GM12878 (cell line): Measurements from ENCODE around the gene CAMTA1. TPM values are rescaled to one million over a fixed set of nuclear protein-coding genes. Genes with fewer than 3 reads are reported as not detected.

Experiments
- ATAC-seq: fragments of 200-7000 bp; cut with Tn5 transposase; 3 replicates; pipeline ENCODE4 v1.9.1; 2020; ENCODE audit warnings: mild to moderate bottlenecking, moderate library complexity
- BruUV-seq: library from RNA; stranded (reverse); fragments of 400-500 nt; replicated peaks from 2 replicates; lab custom pipeline; 2021; lab: Mats Ljungman, UMichigan
- CTCF ChIA-PET: fragments of 300-600 bp; sonication (Branson Sonifier 250); formaldehyde crosslinking; extraction: SDS; loops from one replicate; lab custom pipeline; 2021; ENCODE audit warnings: inconsistent platforms; lab: Yijun Ruan, JAX
- POLR2A ChIA-PET: fragments of 350-600 bp; formaldehyde crosslinking; extraction: SDS; loops from one replicate; lab custom pipeline; 2021; ENCODE audit warnings: inconsistent platforms; lab: Charles Lee
- RAD21 ChIA-PET: fragments of 300-600 bp; sonication (Branson Sonifier 250); formaldehyde crosslinking; loops from one replicate; lab custom pipeline; 2023; ENCODE audit warnings: antibody characterized with exemption; ENCODE audit not compliant: unreplicated experiment; lab: Charles Lee
- SMC1A ChIA-PET: fragments of 300-600 bp; sonication (Branson Sonifier 250); formaldehyde crosslinking; loops from one replicate; lab custom pipeline; 2023; ENCODE audit not compliant: unreplicated experiment, uncharacterized antibody; lab: Charles Lee
- DNase-seq: peaks from one replicate; pipeline ENCODE4 v3.0.0-alpha.2; 2011; ENCODE audit warnings: low read depth, low spot score
- FAIRE-seq: peaks from 3 replicates; lab custom pipeline; 2011; peaks lifted over from hg19 to GRCh38; lab: Jason Lieb, UNC
- H2AFZ ChIP-seq: 2 replicates; pipeline ENCODE4 v1.6.0; 2011; ENCODE audit warnings: low read depth, low read length, control low read depth; ENCODE audit not compliant: control insufficient read depth
- H3K27ac ChIP-seq: 2 replicates; pipeline ENCODE4 v1.5.1; 2011; ENCODE audit warnings: control low read depth; ENCODE audit not compliant: control insufficient read depth, insufficient read depth
- H3K27me3 ChIP-seq, 2 experiments: replicated peaks in 1 of 2; 2 replicates each; pipeline versions ENCODE4 v1.6.0 to v1.6.1; 2011; ENCODE audit warnings: low read length in 1 of 2; ENCODE audit not compliant: control insufficient read depth in 2 of 2, insufficient read depth in 2 of 2
- H3K36me3 ChIP-seq, 2 experiments: 2 replicates each; pipeline ENCODE4 v1.5.1; 2011; ENCODE audit warnings: low read length in 1 of 2; ENCODE audit not compliant: control insufficient read depth in 2 of 2, insufficient read depth in 2 of 2
- H3K4me1 ChIP-seq: 2 replicates; pipeline ENCODE4 v1.6.1; 2011; ENCODE audit warnings: mild to moderate bottlenecking, low read length, moderate library complexity, mixed read lengths; ENCODE audit not compliant: control insufficient read depth, insufficient read depth
- H3K4me2 ChIP-seq: 2 replicates; pipeline ENCODE4 v1.6.0; 2011; ENCODE audit warnings: control low read depth; ENCODE audit not compliant: control insufficient read depth, insufficient read depth
- H3K4me3 ChIP-seq: fragments of 200-600 bp; sonication (generic); 2 replicates; pipeline ENCODE4 v1.5.1; 2016
- H3K79me2 ChIP-seq: 2 replicates; pipeline ENCODE4 v1.6.0; 2011; ENCODE audit warnings: low read length; ENCODE audit not compliant: control insufficient read depth, insufficient read depth
- H3K9ac ChIP-seq: 2 replicates; pipeline ENCODE4 v1.8.0; 2011; ENCODE audit warnings: low read length, control low read depth, mixed read lengths; ENCODE audit not compliant: control insufficient read depth, insufficient read depth
- H3K9me3 ChIP-seq: replicated peaks from 3 replicates; pipeline ENCODE4 v1.5.1; 2011; ENCODE audit warnings: mild to moderate bottlenecking, low read length; ENCODE audit not compliant: control insufficient read depth, insufficient read depth
- H4K20me1 ChIP-seq: 2 replicates; pipeline ENCODE4 v1.6.0; 2011; ENCODE audit not compliant: control insufficient read depth, insufficient read depth
- ATF7 ChIP-seq: fragments of 450-650 bp; IDR thresholded peaks from 2 replicates; pipeline ENCODE4 v1.6.1; 2016; ENCODE audit warnings: low read depth, mild to moderate bottlenecking
- EZH2 ChIP-seq: IDR thresholded peaks from 2 replicates; pipeline ENCODE4 v1.6.1; 2012; ENCODE audit warnings: low read depth, mild to moderate bottlenecking, control low read depth, inconsistent platforms, low read length, borderline replicate concordance; ENCODE audit not compliant: control insufficient read depth
- IRF4 ChIP-seq: IDR thresholded peaks from 2 replicates; pipeline ENCODE4 v1.6.1; 2011; ENCODE audit warnings: low read depth, low read length
- MTA2 ChIP-seq: fragments of 450-650 bp; IDR thresholded peaks from 2 replicates; pipeline ENCODE4 v1.6.1; 2016; ENCODE audit warnings: low read depth, mild to moderate bottlenecking, moderate library complexity
- PAX5 ChIP-seq: IDR thresholded peaks from 2 replicates; pipeline ENCODE4 v1.6.1; 2011; ENCODE audit warnings: low read depth, low read length, borderline replicate concordance
- POLR2A ChIP-seq: IDR thresholded peaks from 2 replicates; pipeline ENCODE4 v1.6.1; 2011; ENCODE audit warnings: low read depth, mild to moderate bottlenecking, low read length
- POLR2AphosphoS5 ChIP-seq: IDR thresholded peaks from 2 replicates; pipeline ENCODE4 v1.6.1; 2011; ENCODE audit warnings: mild to moderate bottlenecking, low read length, inconsistent platforms
- RAD21 ChIP-seq: IDR thresholded peaks from 2 replicates; pipeline ENCODE4 v1.6.1; 2011; ENCODE audit warnings: mild to moderate bottlenecking, low read depth, low read length, moderate library complexity; ENCODE audit not compliant: insufficient read depth
- RUNX3 ChIP-seq: IDR thresholded peaks from 2 replicates; pipeline ENCODE4 v1.6.1; 2012; ENCODE audit warnings: low read length, inconsistent platforms
- SIN3A ChIP-seq: IDR thresholded peaks from 2 replicates; pipeline ENCODE4 v1.6.1; 2012; ENCODE audit warnings: low read depth, low read length, improper control_type of control experiment
- SMARCA5 ChIP-seq: fragments of 450-650 bp; IDR thresholded peaks from 2 replicates; pipeline ENCODE4 v1.6.1; 2017; ENCODE audit warnings: mild to moderate bottlenecking
- SP1 ChIP-seq: IDR thresholded peaks from one replicate; pipeline ENCODE4 v1.6.1; 2011; ENCODE audit warnings: low read depth, low read length
- STAT1 ChIP-seq: fragments of 450-650 bp; conservative IDR thresholded peaks from 2 replicates; pipeline ENCODE4 v1.6.1; 2014; ENCODE audit warnings: antibody characterized with exemption, mild to moderate bottlenecking
- SUZ12 ChIP-seq: fragments of 200-600 bp; sonication (generic); IDR thresholded peaks from one replicate; pipeline ENCODE4 v1.6.1; 2018; ENCODE audit warnings: antibody characterized with exemption, mild to moderate bottlenecking; ENCODE audit not compliant: unreplicated experiment
- TBL1XR1 ChIP-seq: IDR thresholded peaks from 2 replicates; pipeline ENCODE4 v1.6.1; 2012; ENCODE audit warnings: low read depth, low read length, improper control_type of control experiment
- TCF12 ChIP-seq: IDR thresholded peaks from 2 replicates; pipeline ENCODE4 v1.6.1; 2011; ENCODE audit warnings: low read depth, mild to moderate bottlenecking, low read length
- WRNIP1 ChIP-seq: IDR thresholded peaks from 2 replicates; pipeline ENCODE4 v1.6.1; 2011; ENCODE audit warnings: low read depth, low read length, improper control_type of control experiment, borderline replicate concordance
- WGBS: methylation state at CpG from one replicate; pipeline ENCODE4 v1.1.6; 2016; ENCODE audit warnings: low lambda C conversion rate; ENCODE audit not compliant: insufficient replicate concordance, insufficient coverage; ENCODE audit errors: missing lambda C conversion rate; 5-methylcytosine and 5-hydroxymethylcytosine counted together
- in situ Hi-C: fragments of 300-500 bp; cut with MboI; formaldehyde crosslinking; loops from 9 replicates; pipeline ENCODE4 v1.14.3; 2018; ENCODE audit warnings: mixed read lengths
- intact Hi-C: fragments of 100-400 bp; cut with micrococcal nuclease; formaldehyde crosslinking; loops from one replicate; pipeline ENCODE4 v1.14.2; 2022; ENCODE audit not compliant: unreplicated experiment
- polyA plus RNA-seq, 11 experiments: library from polyadenylated mRNA; depleted of rRNA in 4 of 11; unstranded in 6 of 11; stranded (reverse) in 5 of 11; fragments of >200 nt; fragmentation: Nextera tagmentation in 4 of 11; fragmentation: Illumina TruSeq in 1 of 11; extraction: Ambion mirVana in 4 of 11; extraction: Trizol in 1 of 11; gene quantifications; 1 replicate in 1 of 11; 2 replicates in 10 of 11; pipeline versions ENCODE4 v1.2.1 to v1.2.3, GENCODE V29; 2011 to 2016; ENCODE audit warnings: inconsistent platforms in 2 of 11, missing spikeins in 2 of 11, low read depth in 1 of 11
- total RNA-seq, 4 experiments: library from RNA; depleted of rRNA in 3 of 4; stranded (reverse); fragments of >200 nt in 3 of 4; fragmentation: Illumina TruSeq in 1 of 4; extraction: Trizol in 1 of 4; gene quantifications; 2 replicates each; pipeline versions ENCODE4 v1.2.1 to v1.2.3, GENCODE V29; 2013 to 2021
- TF ChIP-seq, protein P1 (sequence below): IDR thresholded peaks from 2 replicates; pipeline ENCODE4 v1.6.1; 2011; ENCODE audit warnings: borderline replicate concordance, low read depth, mild to moderate bottlenecking, moderate library complexity, mixed read lengths, low read length; ENCODE audit not compliant: insufficient read depth; ENCODE audit errors: extremely low read length
- TF ChIP-seq, protein P2 (sequence below): IDR thresholded peaks from 2 replicates; pipeline ENCODE4 v1.6.1; 2011; ENCODE audit warnings: borderline replicate concordance, low read depth, mild to moderate bottlenecking, moderate library complexity, low read length; ENCODE audit not compliant: insufficient read depth, poor library complexity, severe bottlenecking
- TF ChIP-seq, protein P3 (sequence below): fragments of 450-650 bp; IDR thresholded peaks from 2 replicates; pipeline ENCODE4 v1.6.1; 2016; ENCODE audit warnings: mild to moderate bottlenecking
- TF ChIP-seq, protein P4 (sequence below): fragments of 450-650 bp; IDR thresholded peaks from 2 replicates; pipeline ENCODE4 v1.6.1; 2017; ENCODE audit warnings: mild to moderate bottlenecking, low read depth, inconsistent platforms; ENCODE audit not compliant: poor library complexity, severe bottlenecking

Gene CAMTA1
- total and polyA plus RNA-seq, 10 of the 15 experiments (the other 5 are each of a cell fraction or from before 2014, with no cell fraction given), result 37.7 to 148 (median 76.4) TPM

DNA sequence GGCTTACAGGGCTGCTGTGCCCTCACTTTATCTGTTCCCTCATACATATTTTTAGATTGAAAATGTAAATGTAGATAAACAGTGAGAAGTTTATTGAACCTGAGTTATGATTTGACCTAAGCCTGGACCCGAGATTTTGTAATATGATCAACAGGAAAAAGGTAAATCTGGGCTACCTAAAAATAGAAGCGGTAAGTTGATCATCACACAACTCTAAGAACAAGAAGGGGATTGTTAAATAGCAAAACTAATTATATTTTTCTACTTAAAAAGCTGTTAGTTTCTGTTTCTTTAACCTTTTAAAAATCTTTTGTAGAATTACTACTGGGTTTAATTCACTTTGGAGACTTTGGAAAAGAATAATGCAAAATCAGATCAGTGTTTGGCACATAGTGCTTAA is 35.6 kb downstream of the CAMTA1 start:
- CTCF ChIA-PET, result no interaction called here
- TF ChIP-seq WRNIP1 (no peak), SMARCA5 (no peak), EZH2 (no peak), RUNX3 (0 out of 2 replicates have a peak, but pooled peaks have one; percentile 9), PAX5 (no peak), SUZ12 (no peak), ATF7 (peak; percentile 62), TCF12 (no peak), SIN3A (no peak), POLR2AphosphoS5 (no peak), IRF4 (no peak), MTA2 (peak; percentile 90), TBL1XR1 (no peak), SP1 (no peak), RAD21 (no peak), POLR2A (no peak), STAT1 (no peak)
- TF ChIP-seq, protein P1, sequence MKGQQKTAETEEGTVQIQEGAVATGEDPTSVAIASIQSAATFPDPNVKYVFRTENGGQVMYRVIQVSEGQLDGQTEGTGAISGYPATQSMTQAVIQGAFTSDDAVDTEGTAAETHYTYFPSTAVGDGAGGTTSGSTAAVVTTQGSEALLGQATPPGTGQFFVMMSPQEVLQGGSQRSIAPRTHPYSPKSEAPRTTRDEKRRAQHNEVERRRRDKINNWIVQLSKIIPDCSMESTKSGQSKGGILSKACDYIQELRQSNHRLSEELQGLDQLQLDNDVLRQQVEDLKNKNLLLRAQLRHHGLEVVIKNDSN, result no peak
- TF ChIP-seq, protein P2, sequence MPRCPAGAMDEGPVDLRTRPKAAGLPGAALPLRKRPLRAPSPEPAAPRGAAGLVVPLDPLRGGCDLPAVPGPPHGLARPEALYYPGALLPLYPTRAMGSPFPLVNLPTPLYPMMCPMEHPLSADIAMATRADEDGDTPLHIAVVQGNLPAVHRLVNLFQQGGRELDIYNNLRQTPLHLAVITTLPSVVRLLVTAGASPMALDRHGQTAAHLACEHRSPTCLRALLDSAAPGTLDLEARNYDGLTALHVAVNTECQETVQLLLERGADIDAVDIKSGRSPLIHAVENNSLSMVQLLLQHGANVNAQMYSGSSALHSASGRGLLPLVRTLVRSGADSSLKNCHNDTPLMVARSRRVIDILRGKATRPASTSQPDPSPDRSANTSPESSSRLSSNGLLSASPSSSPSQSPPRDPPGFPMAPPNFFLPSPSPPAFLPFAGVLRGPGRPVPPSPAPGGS, result no peak
- TF ChIP-seq, protein P3, sequence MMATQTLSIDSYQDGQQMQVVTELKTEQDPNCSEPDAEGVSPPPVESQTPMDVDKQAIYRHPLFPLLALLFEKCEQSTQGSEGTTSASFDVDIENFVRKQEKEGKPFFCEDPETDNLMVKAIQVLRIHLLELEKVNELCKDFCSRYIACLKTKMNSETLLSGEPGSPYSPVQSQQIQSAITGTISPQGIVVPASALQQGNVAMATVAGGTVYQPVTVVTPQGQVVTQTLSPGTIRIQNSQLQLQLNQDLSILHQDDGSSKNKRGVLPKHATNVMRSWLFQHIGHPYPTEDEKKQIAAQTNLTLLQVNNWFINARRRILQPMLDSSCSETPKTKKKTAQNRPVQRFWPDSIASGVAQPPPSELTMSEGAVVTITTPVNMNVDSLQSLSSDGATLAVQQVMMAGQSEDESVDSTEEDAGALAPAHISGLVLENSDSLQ, result no peak
- TF ChIP-seq, protein P4, sequence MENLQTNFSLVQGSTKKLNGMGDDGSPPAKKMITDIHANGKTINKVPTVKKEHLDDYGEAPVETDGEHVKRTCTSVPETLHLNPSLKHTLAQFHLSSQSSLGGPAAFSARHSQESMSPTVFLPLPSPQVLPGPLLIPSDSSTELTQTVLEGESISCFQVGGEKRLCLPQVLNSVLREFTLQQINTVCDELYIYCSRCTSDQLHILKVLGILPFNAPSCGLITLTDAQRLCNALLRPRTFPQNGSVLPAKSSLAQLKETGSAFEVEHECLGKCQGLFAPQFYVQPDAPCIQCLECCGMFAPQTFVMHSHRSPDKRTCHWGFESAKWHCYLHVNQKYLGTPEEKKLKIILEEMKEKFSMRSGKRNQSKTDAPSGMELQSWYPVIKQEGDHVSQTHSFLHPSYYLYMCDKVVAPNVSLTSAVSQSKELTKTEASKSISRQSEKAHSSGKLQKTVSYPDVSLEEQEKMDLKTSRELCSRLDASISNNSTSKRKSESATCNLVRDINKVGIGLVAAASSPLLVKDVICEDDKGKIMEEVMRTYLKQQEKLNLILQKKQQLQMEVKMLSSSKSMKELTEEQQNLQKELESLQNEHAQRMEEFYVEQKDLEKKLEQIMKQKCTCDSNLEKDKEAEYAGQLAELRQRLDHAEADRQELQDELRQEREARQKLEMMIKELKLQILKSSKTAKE, result peak; percentile 32

More for the DNA sequence above, 35.6 kb downstream of the CAMTA1 start:
- H3K36me3 ChIP-seq, result peaks cover 0 to under 1% of the 10 kb centered on the region in 2 experiments; a peak in 2 of 4 replicates
- RAD21 ChIA-PET, result interaction anchor here (0.9 to 1.1 kb wide), 3 partner anchors 15 to 51 kb away, joined by 4 to 5 read pairs (median 5); no protein-coding TSS in a partner anchor
- H3K27ac ChIP-seq, result peak overlapping the region; percentile 16
- H4K20me1 ChIP-seq, result no peaks in the 10 kb centered on the region
- FAIRE-seq, result peak; percentile 52
- no TSS peak for BruUV-seq
- WGBS, result 47% methylated on average over 2 of the region's 2 CpGs
- intact Hi-C loops, result no loop called here
- peak; percentile 27 for ATAC-seq
- POLR2A ChIA-PET, result interaction anchor here (0.6 to 2.3 kb wide), 4 partner anchors 13 to 419 kb away, joined by 3 to 10 read pairs (median 3); no protein-coding TSS in a partner anchor
- peaks cover 21% of the 10 kb centered on the region for H3K4me1 ChIP-seq
- in situ Hi-C loops, result no loop called here
- H3K9ac ChIP-seq, result no peak overlapping the region
- no peaks in the 10 kb centered on the region for H3K9me3 ChIP-seq
- peaks cover 39% of the 10 kb centered on the region for H3K79me2 ChIP-seq
- H2AFZ ChIP-seq, result no peak overlapping the region
- peak overlapping the region; percentile 74 for H3K4me2 ChIP-seq
- DNase-seq, result peak; percentile 27
- SMC1A ChIA-PET, result interaction anchor here (0.6 to 5.7 kb wide), 5 partner anchors 15 to 110 kb away, joined by 3 to 45 read pairs (median 4); no protein-coding TSS in a partner anchor
- no peak overlapping the region for H3K4me3 ChIP-seq
- H3K27me3 ChIP-seq, result no peaks in the 10 kb centered on the region
